ENCODE data around the gene PRKCD.
"Not testable (repeated sequence)": the region's sequence is repeated elsewhere in the genome, so short reads cannot be mapped to it uniquely, and the experiment has no call there.

PRKCD gene

DNA sequence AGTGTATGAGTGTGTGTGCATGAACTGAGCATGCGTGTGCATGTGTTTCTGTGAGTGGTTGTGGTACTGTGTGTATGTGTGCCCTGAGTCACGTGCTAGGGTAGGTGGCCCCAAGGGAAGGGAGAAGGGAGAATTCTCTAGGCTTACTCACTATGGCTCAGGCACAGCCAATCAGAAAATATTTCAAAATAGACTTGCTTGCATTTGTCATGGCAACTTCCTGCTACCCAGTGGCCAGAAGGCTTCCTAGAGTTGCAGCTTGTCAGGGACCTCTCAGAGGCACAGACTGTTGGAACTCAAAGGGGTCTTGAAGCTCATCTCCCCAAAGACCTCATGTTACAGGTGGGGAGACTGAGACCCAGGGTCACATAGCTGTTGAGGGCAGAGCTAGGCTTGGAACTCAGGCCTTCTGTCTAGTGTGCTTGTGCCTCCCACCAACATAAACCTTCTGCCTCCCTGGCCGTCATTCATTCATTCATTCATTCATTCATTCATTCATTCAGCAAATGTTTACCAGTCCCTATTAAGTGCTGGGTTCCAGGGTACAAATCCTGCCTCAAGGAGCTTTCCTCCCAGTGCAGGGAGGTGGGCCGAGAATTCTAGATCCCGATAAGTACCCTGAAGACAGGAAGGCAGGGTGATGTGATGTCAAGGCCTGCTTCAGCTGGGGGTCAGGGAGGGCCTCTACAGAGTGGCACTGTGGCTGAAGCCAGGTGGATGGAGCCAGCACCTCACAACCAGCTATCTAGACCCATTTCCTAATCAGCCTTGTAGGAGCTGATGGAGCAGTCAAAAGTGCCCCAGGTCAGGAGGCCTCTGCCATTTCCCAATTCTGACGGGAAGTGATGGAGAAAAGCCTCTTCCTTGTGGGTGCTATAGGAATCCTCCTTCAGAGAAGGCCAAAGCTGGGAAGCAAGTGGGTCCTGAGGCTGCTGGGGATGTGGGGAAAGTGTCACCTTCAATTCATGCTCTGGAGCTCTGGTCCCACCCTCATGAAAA lies 19.9 kb upstream of the PRKCD start:
- peak; percentile 82 for DNase-seq

DNA sequence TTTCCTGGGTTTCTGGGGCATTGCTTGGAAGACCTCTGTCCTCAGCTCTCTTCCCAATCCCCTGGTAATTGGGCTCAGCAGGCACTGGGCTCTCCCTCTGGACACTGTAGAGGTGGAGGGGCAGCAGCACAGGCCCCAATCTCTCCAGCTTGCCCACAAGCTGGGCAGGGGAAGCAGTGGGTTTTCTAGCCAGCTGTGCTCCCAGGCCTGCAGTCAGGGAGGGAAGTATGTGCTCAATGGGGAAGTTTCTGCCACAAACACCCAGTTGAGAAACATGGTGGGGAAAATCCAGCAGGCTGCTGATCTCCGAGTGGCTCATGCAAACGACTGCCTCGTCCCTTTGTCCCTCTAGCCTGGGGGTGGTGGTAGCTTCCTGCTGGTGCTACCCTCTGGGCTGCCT lies 18.0 kb upstream of the PRKCD start:
- no peak for DNase-seq

DNA sequence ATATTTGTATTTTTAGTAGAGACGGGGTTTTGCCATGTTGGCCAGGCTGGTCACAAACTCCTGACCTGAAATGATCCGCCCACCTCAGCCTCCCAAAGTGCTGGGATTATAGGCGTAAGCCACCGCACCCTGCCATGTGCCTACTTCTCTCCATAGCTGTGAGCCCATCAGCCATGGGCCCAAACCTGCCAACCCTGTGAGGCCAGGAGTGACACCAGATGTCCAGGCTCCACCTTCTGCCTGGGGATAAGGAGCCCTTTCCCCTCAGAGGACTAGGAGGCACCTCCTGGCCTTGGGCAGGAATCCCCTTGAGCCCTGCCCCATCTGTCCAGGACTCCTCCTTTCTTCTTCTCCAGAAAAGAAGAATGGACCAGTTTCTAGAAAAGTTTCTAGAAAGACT lies 16.6 kb upstream of the PRKCD start:
- DNase-seq = no peak

DNA sequence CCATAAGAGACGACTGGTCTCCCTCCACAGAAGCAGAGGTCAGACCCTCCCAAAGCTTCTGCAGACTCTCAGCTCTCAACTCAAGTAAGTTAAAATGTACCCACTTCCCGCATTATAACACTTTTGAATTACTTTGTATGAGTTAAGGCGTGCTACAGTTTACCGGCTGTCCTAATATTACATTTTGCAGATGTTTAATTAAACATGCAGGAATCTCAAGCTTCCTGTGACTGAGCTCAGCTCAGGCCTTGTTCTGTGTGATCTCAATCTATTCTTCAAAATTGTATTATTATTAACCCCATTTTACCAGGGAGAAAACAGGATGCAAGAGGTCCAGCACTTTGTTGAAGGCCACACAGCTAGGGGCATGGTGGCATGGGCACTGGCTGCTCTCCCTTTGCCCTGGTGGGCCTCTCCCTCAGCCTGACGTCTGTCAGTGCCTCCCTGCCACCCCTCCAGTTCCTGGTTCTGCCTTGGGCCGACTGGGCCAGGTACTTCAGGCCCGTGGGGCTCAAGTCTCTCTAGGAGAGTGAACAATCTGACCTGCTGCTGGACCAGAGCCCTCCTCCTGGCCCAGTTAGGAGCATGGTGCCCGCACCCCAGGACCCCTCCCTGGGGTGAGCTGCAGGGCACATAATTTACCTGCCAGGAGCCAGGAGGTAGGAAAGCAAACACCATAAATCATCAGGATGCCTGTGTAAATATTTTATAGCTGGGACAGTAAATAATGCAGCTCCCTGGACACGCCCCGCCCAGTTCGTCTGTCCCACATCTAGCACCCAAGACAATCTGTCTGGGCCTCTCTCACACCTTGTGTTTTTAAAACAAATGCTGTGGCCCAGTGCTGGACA lies 15.9 kb upstream of the PRKCD start:
- DNase-seq = no peak

DNA sequence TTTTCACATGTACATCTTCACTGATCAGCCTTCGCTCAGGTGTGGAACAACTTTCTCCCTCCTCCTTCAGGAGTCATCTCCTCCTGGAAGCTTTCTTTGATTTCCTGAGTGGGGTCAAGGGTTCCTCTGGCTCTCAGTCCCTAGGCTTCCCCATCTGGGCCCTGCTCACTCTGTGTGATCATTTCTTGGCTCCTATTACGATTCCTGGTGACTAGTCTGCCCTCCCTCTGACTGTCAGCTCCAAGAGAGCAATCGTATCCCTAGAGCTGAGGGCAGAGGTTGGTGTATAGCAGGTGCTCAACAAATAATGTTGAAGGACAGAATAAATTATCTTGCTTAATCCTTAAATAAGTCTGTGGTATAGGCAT lies 15.3 kb upstream of the PRKCD start:
- no peak for DNase-seq

DNA sequence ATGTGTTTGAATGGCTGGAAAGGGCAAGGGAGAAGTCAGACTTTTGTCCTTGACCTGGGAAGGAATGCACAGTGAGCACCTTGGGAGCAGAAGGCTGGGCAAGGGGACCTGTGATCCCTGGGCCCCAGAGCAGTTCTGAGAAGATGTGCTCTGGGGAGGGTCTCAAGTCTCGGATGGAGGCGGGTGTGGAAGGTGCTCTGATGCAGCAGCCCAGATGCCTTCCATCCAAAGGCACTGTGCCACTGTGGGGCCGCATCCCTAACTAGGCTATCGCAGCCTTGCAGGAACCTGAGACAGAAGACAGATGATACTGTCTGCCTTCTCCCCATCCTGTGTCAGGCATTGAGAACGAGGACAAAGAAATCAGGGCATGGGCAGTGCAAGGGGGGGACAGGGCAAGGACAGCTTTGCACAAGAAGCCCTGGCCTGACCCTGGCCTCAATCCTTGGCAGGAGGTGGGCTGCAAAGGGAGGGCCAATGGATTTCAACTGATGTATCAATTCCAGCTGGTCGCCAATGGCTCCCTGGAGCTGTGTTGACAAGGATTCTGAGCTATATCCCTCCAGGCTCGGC lies 14.6 kb upstream of the PRKCD start:
- no peak for DNase-seq

DNA sequence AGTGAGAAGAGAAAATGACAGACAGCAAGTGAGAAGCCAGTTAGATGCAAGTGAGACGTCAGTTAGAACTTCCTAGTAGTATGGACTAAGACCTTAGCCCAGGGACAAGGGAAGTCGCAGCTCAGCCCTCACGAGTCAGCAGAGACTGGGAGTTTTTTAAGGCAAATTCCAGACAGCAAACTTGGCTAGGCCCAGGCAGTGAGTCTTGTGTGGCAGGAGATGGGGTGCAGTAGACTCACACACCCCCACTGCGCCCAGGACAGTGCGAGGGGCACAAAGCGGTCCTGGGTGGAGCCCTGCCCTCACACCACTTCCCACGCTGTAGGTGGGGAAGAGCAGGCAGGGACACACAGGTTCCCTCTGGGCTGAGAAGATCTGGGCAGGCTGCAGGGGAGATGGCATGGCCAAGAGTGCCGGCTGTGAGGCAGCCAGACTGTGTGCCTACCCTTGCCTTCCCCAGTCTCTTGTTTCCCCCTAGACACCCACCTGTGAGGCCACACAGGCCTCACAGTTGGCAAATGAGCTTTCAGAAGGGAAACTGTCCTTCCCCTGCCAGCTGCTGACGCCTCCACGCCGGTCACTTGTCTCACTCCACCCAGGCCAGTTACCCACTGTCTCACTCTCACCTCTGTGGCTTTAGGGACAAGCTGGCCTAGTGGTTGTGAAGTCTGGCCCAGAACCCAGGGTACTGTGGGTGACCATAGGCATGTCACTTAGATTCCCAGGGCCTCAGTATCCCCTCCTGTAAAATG lies 13.7 kb upstream of the PRKCD start:
- DNase-seq = no peak

DNA sequence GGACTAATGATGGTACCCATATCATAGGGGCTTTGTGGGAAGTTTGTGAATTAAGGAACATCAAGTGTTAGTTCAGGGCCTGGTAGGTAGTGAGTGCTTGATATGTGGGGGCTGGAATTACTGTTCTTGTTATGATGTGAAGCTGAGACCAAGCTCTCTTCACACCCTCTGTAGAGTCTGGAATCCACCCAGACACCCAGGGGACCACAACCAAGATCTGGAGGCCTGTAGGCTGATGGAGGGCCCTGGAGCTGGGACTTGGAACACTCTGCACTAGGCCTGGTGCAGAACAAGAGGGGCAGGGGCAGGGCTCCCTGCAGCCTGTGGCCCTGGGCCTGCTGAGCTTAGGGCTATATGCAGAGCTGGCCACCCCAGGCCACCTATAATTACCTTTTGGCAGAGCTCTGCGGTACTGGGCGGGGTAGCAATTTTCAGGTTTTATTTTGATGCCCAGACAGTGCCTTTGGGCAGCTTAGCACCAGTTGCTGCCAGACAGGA lies 13.1 kb upstream of the PRKCD start:
- no peak for DNase-seq

DNA sequence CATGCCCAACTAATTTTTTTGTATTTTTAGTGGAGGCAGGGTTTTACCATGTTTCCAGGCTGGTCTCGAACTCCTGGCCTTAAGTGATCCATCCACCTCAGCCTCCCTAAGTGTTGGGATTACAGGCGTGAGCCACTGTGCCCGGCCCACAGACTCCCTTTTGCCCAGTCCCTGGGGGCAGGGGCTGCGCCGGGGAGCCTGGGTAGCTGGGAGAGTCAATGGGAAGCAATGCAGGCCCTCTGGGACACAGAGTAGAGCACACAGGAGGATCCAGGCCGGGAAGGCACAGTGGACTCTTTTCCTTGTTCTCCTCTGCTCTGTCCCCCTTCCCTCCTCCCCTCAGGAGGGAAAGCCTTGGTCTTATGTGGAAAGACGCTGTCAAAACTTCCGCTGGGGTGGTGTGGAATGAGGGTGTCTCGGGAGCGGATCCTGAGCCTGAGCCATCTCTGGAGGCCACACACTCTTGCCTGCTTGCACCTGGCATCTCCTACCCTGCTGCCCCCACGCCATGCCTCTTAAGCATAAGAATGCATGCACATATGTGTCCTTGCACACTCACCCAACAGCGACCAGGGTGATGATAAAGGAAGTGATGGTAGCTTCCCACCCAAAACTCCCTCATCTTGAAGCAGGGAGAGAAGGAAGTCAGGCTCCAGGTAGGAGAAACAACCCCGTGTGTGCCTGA lies 11.9 kb upstream of the PRKCD start:
- DNase-seq = no peak

DNA sequence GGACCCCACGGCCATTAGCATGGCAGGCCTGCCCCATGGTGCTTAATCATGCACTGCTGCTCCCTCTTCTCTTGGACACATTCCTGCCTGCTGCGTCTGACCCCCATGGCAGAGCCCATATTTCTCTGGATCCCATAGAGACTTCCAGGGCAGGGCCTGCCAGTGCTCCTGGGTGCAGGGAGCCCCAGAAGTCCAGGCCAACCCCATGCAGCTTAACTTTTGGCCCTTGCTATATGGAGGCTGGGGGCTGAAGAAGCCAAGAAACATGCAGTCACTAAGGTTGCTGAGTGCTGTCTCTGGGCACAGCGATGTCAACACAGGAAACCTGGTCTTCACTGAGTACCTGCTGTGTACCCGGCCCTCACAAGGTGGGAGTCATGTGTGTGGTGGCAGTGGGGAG lies 11.3 kb upstream of the PRKCD start:
- DNase-seq = no peak

DNA sequence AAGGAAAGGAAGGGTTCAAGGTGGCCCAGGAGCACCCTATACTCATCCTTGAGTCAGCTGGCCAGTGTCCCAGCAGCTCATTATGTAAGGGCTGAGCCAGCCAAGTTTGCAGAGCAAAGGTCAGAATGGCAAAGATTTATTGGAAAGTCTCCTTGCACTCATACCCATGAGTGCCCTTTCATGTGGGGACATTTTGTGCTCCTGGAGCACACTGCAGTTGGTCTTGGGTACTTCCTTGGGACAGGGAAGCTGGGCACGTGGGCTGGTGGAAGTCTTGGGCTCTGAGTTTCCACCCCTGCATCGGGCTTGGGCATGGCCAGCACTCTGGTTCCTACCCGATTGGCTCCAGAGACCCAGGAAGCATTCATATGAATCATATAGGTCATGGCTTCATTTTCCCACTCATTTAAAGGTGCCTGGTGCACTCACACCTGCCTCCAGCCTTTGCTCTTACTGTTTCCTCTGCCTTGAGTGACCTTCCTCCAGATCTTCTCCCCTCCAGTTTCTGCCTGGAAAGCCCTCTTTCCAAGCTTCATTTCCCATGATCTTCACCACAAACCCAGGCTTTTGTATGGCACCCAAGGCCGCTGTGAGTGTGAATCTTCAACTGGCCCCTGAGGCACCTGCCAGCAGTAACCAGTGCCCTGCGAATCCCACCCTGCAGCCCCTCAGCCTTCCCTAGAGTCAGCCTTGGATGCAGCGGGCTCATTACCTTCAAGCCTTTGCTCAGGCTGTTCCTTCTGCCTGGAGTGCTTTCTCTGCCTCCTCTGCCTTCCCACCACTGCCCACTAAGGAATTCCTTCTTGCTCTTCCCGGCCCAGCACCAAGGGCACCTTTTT lies 10.5 kb upstream of the PRKCD start:
- DNase-seq = no peak

DNA sequence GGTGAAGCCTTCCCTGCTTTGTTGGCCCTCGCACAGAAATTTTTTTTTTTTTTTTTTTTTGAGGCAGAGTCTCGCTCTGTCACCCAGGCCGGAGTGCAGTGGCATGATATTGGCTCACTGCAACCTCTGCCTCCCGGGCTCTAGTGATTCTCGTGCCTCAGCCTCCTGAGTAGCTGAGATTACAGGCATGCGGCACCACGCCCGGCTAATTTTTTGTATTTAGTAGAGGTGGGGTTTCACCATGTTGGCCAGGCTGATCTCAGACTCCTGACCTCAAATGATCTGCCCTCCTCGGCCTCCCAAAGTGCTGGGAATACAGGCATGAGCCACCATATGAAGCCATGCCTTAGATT lies 9.9 kb upstream of the PRKCD start:
- not testable (repeated sequence) for DNase-seq

DNA sequence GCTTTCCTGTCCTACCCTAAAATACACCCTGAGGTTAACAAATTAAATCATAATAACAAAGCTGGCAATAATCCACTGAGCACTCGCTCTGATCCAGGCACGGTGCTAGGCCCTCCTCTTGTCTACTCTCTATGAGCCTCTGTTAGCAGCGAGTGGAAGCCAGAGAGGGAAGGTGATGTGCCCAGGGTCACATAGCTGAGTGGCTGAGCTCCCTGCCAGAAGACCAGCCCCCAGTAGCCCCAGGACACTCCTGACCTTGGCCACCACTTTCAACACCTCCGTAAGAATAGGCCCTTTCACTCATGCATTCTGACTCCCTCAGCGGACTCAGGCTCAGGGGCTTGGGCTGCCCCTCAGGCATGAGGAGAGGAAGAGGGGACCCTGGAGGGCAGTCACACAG lies 9.5 kb upstream of the PRKCD start:
- DNase-seq = no peak

DNA sequence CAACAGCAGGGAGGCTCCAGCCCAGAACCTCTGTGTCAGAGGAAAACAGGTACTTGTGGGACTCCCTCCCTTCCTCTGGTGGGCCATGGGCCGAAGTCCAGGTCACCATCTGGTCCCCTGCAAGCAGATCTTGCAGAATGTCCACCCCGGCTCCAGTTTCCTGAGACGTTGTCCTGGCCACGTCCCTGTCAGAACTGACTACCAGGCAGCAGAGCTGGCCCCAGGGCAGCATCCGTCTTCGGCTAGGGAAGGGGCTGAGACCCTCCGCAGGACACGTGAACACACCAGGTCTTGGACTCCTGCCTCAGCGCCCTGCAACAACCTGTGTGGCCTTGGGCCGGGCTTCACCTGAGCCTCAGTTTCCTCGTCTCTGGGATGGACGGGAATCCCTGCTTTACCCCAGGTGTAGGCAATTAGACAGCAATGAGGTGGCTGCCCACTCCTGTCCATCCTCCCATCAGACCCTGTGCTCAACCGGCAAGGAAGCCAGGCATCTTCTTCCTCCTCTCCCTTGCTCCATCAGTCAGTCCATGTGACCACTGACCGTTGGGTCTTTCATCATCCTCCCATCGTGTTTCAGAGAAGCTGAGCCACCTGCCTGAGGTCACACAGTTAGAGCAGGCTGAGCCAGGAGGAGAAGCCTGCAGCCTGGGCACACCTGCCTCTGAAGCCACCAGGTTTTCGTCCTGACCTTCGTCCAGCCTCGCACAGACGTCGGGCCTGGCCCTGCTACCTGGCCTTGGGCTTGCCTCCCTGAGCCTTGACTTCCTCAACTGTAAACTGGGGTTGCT lies 8.9 kb upstream of the PRKCD start:
- DNase-seq = no peak

DNA sequence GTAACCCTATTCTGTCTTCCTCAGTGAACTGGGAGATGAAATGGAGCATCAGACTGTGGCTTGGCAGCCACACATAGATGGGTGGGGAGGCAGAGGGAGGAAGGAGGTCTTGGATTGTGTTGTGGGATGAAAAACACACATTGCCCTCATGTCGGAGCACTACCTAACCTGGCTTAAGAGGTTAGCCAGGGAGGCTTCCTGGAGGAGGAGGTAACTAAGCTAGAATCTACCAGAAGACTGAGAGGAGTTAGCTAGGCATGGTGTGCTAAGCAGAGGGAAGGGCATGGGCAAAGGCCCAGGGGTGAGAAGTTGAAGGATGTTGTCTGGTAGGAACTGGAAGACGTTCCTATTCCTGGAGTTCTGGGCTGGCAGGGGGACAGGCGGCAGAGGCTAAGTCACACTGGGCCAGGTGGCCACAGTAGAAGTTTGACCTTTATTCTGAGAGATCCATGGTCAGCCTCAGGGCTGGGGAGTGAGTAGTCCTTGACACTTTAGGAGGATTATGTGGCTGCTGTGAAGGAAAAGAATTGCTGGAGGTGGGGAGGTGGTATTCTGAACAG lies 7.7 kb upstream of the PRKCD start:
- no peak for DNase-seq

DNA sequence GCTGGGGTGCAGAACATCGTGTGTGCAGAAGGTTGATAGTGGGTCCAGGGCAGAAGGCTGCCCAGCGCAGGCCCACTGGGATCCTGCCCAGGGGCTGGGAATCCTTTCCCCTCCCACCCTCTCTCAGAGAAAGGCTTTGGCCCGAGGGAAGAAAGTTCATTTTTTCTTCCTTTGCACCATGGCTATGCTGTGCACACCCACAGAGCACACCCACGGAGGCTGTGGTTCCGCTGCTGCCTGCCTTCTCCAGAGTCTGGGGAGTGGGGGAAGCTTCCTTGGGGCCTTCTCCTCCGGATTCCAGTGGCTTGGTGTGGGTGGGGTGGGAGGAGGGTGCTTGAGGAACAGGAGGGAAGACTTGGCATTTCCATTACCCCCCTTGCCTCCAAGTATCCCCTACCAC lies 7.0 kb upstream of the PRKCD start:
- no peak for DNase-seq

DNA sequence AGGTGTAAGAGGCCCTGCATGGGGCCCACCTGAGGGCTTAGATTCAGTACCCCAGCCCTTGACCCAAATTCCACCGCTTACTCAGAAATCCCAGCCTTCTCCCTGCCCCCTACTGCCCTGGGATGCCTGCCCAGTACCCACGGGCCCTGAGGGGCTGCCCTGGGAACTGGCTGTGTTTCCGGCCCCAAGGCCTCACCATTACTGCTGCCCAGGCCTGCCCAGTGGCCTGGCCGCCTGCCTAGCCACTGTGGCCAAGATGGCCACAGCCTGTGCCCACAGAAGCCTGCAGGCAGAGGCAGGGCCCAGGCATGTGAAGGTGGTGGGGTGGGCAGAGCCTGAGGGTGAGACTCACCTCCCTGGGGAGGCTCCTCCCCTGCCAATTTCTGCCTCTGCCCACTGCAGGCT lies 6.1 kb upstream of the PRKCD start:
- no peak for DNase-seq

DNA sequence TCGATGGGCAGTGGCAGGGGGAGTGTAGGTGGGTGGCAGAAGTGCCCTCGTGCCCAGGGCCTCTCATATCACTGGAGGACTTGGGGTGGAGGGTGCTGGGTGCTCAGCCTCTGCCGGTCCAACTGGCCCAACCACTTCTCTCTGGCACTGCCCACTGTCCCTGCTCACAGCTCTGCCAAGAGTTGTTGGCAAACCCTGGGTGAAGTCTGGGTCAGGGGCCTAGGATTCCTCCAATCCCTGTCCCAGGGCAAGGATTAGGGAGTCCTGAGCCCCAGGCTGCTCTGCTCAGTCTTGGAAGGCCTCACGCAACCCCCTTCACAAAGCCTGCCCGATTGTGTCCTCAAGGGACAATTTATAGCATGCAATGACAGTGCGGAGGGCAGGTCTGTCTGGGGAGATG lies 5.2 kb upstream of the PRKCD start:
- no peak for DNase-seq

DNA sequence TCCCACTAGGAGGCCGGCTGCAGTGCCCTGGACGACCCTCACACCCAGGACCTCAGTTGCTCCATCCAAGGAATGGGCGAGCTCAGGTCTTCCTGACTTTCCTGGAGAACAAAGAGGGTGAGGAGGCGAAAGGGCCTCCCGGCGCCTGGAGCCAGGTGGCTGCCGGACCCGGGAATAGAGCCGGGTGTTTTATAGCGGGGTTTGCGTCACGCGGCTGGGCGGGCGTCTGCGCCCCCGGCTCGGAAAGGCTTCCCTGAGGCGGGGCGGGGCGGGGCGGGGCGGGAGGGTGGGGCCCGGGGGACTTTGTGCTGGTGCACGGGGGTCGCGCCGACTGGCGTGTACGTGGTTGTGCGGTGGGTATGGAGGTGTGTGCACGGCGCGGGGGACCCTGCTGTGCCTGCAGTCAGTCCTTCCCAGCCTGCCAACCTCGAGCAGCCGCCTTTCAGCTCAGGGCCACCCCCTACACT lies 4.6 kb upstream of the PRKCD start:
- DNase-seq = peak; percentile 16
